SW480 (cell line): ENCODE results near the gene CXorf38.
"Not testable (repeated sequence)": the region's sequence is repeated elsewhere in the genome, so short reads cannot be mapped to it uniquely, and the experiment has no call there.

Experiments used
- DNase-seq: peaks from one replicate; pipeline ENCODE4 v3.0.0-alpha.2; 2016; ENCODE audit warnings: low spot score

CXorf38 gene

GRCh38 chrX:40628506-40628905, 18.9 kb downstream of the CXorf38 start:
- no peak for DNase-seq

DNA sequence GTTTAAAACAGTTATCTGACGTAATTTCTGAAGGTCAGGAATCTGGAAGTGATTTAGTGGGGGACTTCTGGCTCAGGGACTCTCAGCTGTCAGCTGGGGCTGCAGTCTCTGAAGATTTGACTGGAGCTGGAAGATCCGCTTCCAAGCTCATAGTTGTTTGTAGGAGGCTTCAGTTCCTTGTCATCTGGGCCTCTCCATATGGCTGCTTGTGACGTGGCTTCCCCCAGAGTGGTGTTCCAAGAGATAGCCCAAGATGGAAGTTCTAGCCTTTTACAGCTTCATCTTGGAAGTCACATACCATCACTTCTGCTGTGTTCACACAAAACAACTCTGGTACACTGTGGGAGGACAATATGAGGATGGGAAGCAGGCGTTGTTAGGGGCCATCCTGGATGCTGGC, 22.1 kb downstream of the CXorf38 start:
- no peak for DNase-seq

- no peak for DNase-seq
Observed at GRCh38 chrX:40623665-40624064, 23.7 kb downstream of the CXorf38 start.

GRCh38 chrX:40623139-40623536, 24.2 kb downstream of the CXorf38 start, which contains the start of gene MPC1L:
Gene MPC1L, plus strand, starts transcription at chrX:40623428. Its CDS starts 138 bp downstream, at chrX:40623566.
- no peak for DNase-seq

- DNase-seq, result no peak
Observed at GRCh38 chrX:40622479-40623138, 24.8 kb downstream of the CXorf38 start.

DNA sequence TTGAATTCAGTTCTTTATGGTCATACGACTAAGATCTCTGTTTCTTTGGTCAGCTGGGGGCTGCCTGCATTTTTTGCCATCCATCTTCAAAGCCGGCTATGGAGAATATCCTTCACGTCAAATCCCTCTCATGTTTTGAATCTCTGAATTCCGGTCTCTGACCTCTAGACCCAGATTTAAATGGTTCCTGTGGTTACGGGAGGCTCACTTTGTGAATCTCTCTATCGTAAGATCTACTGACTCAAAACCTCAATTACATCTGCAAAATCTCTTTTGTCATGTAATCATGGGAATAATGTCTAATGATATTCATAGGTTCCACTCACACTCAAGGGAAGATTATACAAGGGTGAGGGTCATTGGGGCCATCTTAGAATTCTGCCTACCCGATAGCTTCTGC, 29.8 kb downstream of the CXorf38 start:
- DNase-seq, result no peak

- DNase-seq, result no peak
Observed at GRCh38 chrX:40615976-40616375, 31.4 kb downstream of the CXorf38 start.

GRCh38 chrX:40612511-40612910, 34.9 kb downstream of the CXorf38 start:
- no peak for DNase-seq

- no peak for DNase-seq
Observed at GRCh38 chrX:40607381-40607780, 40.0 kb downstream of the CXorf38 start.

- no peak for DNase-seq
Observed at GRCh38 chrX:40603446-40603845, 43.9 kb downstream of the CXorf38 start.

- DNase-seq, result peak; percentile 21
Observed at GRCh38 chrX:40589616-40590321, 57.6 kb downstream of the CXorf38 start.

DNA sequence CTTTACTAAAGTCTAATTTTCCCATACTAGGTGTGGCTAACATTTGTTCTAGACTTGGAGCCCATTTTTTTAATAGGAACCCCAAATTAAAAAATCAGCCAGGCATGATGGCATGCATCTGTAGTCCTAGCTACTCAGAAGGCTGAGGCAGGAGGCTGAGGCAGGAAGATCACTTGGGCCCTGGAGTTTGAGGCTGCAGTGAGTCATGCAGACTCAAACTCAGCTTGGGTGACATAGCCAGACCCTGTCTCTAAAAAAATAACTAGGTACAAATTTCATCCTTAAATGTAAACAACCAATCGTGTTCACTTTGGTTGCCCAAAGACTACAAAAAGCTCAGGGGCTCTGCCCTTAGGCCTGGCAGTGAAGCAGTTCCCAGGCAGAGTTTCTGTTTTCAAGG, 59.7 kb downstream of the CXorf38 start:
- DNase-seq, result not testable (repeated sequence)

GRCh38 chrX:40582811-40583210, 64.5 kb downstream of the CXorf38 start:
- no peak for DNase-seq

- DNase-seq, result not testable (repeated sequence)
Observed at GRCh38 chrX:40582178-40582577, 65.2 kb downstream of the CXorf38 start.

DNA sequence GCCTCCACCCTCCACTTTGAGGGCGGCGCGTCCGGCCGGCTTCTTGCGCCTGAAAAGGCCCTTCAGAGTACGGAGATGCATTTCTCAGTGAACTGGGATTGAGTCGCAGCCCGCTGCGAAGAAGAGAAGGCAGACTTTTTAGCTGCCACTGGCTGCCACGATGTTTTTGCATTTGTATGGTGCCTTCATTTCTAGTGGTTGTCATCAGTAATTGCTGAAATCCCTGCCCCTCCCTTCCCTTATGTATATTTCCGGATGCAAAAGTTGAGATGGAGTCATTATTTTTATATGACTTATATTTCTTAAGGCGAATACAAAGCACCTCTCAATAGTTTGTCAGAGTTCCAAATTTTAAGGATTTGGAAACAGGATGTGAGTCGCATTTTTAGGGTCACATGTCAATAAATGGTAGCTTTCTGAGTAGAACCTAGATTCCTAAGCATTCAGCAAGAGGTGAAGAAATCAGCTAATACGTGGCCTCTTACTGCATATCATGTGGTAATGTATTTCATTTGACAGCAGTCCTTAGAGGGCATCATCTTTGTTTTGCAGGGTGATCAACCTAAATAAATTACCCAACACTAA, 65.9 kb downstream of the CXorf38 start:
- DNase-seq, result peak; percentile 6

DNA sequence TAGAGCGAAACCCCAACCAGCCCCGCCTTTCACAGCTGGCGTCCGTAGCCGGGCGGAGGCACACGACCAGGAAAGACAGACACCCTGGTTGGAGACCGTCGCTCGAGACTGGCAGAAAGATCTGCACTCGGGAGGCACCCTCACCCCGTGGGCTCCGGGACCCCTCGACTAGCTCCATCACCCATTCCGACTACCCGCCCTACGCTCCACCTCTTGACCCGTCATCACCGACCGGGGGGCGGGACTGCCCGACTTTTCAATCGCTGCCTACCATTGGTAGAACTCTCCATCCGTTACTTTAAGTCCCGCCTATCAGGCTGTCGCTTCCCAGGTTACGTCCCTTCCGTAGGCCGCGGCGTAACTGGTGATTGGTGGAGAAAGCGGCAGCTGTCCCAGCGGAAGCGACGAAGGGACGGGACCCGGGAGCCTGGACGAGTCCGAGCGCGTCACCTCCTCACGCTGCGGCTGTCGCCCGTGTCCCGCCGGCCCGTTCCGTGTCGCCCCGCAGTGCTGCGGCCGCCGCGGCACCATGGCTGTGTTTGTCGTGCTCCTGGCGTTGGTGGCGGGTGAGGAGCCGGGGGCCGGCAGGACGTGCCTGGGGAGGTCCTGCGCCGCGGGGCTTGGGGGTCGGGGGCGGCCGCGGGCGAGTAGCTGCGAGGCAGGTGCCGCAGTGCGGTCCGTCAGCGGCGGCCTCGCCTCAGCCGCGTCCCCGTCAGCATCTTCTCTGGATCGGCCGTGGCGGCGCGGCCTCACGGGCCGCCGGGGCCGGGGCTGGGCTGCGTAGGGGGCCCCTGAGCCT, 66.6 kb downstream of the CXorf38 start, which contains the start of gene ATP6AP2:
ATP6AP2 (plus strand) TSS at position 434 of the 799 bp plus-strand sequence; CDS start at position 530, 96 bp downstream.
- peak; percentile 97 for DNase-seq

DNA sequence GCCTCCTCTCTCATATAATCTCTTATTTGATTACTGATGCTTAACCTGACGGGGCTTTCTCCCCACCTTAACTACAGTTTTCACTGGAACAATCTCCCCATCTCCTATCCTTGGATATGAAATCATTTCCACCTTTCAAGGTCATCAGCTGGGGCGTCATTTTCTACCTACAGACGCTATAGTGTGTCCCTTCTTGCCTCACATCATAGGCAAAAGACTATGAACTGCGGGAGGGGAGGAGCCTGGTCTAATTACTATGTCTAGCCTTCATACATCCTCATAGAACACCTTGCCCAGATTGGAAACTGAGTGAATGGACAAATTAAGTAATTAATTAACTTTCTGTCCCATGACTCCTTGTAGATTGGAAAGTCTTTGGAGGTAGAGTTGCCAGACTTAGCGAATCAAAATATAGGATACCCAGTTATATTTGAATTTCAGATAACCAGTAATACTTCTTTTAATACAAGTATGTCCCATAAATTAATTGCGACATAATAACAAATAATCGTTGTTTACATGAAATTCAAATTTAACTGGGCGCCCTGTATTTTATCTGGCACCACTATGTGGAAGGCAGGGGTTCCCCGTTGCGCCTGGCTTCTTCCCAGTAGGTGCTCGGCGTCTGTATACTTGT, 67.3 kb downstream of the CXorf38 start:
- no peak for DNase-seq

DNA sequence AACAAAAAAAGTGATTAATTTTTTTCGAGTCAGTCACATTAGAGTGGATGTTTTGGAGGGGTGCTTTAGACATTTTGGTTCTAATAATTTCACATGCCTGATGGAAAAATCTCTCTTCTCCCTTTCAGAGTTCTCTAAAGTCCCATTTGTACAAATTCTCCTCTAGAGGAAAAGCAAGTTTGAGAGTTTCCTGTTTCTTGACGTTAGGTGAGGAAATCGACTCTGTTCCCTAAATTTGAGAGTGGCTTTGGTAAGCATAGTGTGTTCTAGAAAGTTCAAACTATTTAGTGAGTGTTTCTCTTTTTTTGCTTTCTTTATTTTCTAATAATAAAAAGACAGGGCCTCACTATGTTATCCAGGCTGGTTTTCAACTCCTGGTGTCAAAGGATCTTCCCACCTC, 68.2 kb downstream of the CXorf38 start:
- no peak for DNase-seq

DNA sequence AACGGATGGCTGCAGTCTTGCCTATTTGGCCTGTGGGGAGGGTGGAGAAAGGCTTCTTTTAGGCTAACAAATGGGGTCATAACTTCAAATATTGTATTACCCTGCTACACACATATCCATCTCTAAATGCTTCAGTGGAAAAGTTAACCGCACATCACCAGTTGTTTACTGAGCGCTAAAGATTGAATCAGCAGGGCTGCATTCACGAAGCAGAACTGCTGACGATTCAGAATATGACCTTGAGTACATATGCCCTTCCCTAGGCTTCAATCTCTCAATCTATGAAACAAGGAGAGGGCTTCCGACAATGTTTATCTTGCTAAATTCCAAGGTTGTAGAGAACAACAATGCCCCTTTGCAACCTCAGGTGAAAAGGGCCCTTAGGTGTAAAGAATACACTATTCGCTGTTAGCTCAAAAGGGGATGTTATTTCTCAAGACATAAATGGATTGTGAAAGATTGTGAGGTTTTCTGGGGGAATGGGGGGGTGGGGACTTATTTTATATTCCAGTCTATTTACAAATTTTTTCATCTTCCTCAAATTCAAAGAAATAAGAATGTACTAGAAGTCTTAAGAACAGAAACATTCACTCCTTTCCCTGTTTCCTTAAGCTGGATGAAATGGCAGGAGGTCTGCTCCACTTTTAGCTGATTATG, 69.2 kb downstream of the CXorf38 start:
- no peak for DNase-seq
